DMS 273 treated with DMSO at 0.1 percent for 48 hours (cell line): ENCODE measurements around the gene CERS5.
"Not testable (repeated sequence)": the region's sequence is repeated elsewhere in the genome, so short reads cannot be mapped to it uniquely, and the experiment has no call there.

Experiments
- DNase-seq: peaks from one replicate; lab custom pipeline; 2025; lab: John Stamatoyannopoulos, UW

CERS5 gene

DNA sequence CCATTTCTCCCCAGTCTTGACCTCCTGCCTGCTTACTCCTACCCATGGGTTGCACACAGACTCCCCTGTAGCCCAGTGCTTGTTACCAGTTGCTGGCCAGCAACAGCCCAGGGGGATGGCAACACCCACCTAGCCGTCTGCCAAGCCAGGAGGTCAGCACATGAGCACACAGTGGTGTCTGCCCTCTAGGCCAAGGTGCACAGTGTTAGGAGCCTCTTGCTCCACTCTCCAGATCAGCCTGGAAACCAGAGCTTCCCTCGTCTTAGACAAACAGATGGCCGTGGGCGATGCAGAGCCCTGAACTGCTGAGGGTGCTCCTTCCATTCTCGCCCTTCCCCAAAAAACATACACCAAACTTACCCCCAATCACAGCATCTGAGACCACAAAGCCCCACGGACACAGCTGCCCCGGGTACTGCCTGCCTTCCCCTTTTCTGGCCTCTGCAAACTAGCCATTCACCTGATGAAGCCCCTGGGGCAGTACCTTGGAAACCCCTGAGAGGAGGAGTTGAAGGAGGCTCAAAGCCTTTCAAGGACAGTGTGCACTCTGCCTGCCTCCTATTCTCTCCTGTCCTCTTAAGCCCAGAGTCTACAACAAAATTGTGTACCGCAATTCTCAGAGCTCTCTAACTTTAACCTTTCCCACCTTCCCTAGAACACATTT is 64.4 kb downstream of the CERS5 start:
- no peak for DNase-seq

DNA sequence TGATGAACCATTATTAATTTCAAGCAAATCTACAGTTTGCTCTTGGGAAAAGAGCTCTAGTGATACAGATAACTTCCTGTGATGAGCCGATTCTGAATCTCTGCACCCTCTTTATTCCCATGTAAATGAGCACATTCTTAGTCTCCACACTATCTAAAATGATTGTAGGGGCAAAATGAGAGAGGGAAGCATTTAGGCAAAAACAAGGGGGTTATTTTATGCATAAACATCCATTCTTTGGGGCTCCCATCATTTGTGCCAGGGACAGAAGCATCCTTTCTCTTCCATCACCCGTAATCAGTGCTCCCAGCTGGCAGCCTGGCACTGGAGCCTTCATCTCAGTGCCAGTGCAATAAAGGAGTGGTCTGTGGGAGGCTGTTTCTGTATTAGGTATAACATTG is 65.0 kb downstream of the CERS5 start:
- DNase-seq: no peak

DNA sequence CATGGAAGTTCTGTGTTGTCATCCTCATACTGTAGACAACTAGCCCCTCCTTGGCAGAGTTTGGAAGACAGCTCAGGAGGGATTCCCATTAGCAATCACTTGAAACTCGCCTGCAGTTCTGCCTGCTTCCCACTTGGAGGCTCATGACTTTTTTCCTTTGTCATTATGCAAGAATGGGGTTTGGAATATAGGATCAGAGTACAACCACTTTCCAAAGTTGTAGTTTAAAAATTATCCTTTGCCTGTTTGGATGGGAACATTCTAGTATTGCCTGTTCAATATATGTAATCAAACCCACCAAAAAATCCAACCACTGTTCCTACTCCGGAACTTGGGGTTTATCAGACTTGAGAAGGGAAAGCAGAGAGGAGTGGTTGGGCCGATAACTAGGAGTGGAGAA is 65.5 kb downstream of the CERS5 start:
- no peak for DNase-seq

DNA sequence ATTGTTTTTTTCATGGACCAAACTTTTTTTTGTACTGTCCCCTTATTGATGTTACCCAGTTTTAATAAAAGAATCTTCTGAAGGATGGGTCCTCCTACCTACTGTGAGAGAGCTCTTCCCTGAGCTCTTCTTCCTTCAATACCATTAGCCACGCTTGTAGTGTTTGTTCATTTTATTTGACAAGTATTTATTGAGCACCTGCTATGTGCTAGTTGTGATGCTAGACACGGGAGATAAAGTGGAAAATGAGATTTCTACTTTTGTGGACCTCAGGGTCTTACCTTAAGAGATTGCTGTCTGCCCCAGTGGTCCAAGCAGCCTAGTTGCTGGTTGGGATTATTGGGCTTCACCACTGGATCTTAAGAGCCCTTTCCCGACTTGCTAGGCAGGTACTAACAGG is 66.6 kb downstream of the CERS5 start:
- DNase-seq: no peak

DNA sequence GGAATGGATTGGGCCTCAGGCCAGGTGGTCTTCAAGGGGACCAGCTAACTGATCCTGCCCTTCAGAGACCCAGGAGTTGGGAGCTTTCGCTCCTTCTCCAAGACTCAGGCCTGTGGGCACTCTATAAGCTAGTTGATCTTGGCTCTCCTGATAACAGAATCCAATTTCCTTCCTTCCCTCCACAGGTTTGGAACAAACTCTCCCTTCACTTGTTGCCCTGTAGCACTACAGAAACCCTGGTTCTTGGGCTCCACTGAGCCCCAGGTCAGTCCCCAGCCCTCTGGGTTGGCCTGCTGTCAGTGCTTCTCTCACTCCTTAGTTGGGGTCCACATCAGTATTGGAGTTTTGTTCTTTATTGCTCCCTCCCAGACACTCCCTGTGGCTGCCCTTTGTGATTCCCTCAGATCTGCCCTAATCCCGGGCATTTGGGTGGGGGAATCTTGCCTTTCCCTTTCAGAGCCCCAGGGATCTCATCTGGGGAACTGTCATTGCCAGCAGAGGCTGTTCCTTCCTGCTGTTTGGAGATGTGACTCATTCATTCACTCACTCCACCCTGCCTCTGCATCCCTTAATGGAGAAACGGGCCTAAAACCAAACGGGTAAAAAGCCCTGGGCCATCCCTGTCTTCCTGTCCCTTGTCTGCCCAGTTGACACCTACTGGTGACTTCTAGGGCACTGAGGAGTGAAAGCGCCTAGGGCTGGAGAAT is 67.7 kb downstream of the CERS5 start:
- DNase-seq: no peak

DNA sequence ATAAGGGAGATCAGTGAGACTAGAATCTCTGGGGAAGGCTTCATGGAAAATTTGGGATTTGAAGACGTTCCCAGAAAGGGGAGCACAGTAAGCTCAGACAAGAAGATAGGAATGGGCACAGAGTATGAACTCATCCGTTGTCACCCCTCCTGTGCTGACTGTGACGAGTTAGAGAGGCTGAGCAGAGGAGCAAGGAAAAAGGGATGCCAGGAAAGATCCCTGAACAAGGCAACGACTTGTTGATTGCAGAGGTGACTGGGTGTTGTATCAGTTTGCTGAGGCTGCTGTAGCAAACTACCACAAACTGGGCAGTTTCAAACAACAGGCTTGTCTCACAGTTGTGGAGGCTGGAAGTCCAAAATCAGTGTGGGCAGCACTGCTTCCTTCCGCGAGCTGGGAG is 69.2 kb downstream of the CERS5 start:
- no peak for DNase-seq

DNA sequence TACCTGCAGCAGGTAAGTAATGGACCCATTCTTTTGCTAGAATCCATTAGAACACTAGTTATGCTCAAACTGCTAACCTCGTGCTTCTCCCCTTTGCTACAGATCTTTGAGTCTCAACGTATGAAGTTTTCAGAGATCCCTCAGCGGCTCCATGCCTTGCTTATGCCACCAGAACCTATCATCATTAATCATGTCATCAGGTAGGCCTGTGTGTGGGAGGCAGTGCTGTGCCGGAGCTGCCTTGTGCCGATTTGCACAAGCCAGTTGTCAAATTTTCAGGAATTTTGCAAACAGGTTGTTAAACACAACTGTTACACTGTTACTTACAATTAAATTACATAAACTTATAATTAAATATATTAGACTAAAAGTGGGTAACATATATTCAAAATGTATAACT is 76.8 kb downstream of the CERS5 start:
- no peak for DNase-seq

DNA sequence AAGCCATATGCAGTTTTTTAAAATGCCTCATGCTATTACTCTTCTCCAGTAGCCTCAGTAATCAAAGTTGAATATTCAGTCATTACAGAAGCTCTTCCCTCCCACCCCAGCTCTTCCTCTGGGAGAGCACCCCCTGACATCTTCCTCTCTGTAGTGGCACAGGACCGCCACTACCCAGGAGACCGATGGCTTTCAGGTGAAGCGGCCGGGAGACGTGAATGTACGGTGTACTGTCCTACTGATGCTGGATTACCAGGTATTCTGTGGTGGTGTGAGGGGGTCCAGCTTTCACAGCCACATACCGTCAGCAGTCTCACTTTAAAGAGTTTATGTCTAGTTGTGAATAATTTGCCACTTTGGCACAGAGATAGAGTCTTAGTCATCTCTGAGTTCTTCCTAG is 77.4 kb downstream of the CERS5 start:
- no peak for DNase-seq

DNA sequence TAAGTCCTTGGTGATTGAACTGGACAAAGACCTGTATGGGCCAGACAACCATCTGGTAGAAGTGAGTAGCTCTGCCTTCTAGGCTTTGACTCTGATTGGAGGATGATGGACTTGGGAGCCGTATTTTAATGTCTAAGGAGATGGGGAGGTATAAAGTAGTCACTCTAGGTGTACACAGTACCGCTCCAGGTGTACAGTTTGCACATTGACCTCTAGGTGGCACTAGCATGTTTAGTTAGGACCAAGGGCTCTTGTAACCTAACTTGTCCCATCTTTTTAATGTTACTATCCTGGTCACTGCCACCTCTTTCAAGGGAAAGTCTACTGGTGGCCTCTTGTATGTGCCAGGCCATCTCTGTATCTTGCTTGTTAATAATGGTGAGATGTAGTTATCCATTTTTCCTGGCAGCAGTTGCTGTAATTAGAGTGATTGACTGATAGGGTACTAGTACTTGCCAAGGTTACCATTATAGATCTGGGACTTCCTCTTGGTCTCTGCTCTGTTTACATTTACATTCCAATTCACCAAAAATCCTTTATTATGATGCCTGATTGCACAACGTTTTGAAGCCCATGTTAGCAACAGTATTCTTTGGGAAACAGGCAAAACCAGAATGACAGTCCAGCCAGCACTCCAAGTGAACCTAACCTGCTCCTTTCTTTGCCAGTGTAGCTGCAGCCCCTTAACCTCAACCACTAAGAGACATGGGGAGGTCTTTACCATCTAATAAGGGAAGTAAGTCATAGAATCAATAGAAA is 78.4 kb downstream of the CERS5 start:
- no peak for DNase-seq

DNA sequence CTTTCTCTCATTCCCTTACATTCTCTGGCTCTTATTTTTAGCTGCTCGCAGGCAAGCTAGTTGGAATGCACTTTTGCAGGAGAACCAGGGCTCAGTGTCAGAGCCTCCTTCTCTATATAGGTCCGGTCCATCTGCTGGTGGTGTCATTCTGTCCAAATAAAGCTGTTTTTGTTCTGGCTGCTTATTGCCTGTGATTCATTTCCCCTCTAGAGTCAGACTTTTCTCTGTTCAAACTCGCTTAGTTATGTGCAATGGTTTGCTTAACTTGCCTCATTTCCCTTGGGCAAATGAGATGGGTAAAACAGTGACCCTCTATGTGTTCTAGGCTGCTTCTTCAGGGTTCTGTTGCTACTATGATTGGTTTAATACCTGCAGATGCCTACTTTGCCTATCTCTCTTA is 79.2 kb downstream of the CERS5 start:
- no peak for DNase-seq

DNA sequence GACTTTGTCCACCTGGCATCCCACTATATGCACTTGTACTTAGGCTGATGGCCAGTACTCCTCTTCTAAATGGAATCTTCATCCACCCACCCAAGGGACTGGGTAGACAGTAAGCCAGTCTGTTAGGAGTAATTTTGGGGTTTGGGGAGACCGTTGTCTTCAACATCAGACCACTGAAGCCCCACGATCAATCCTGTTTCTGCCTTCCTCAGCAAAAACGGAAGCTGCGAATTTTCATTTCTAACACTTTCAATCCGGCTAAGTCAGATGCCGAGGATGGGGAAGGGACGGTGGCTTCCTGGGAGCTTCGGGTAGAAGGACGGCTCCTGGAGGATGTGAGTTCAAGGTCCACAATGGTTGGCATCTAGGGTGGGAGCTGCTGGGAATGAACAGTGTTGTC is 80.0 kb downstream of the CERS5 start:
- no peak for DNase-seq

DNA sequence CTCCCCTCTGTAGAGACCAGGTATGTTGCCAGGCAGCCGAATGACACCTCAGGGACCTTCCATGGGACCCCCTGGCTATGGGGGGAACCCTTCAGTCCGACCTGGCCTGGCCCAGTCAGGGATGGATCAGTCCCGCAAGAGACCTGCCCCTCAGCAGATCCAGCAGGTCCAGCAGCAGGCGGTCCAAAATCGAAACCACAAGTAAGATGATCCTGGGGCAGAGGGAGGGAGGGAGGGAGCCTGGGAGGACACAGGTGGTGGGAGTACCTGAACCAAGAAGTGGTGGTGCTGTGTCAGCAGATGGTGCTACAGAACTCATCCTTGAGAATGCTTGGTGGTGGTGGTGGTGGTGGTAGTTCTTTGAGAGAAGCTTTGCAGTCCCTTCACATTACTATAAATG is 81.0 kb downstream of the CERS5 start:
- DNase-seq: no peak

DNA sequence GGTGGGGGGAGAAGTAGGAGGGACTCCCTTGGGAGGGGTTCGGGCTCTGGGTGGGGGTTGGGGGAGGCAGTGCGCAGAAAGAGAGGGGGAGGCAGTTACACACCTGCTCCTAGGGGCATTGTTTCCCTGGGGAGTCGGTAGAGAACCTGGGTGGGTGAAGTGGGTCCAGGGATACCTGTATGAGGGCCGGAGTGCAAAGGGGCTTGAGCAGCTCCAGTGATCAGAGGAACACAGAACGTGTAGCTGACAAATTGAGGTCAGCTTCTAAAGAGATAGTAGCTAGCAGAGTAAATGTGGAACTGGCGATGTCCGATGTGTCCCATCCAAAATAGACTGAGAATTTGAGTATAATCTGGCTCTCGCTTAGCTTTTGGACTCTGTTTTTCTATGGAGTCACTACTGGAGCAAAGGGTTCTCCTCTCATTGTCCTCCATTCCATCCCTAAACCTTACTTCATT is 81.5 kb downstream of the CERS5 start:
- no peak for DNase-seq

DNA sequence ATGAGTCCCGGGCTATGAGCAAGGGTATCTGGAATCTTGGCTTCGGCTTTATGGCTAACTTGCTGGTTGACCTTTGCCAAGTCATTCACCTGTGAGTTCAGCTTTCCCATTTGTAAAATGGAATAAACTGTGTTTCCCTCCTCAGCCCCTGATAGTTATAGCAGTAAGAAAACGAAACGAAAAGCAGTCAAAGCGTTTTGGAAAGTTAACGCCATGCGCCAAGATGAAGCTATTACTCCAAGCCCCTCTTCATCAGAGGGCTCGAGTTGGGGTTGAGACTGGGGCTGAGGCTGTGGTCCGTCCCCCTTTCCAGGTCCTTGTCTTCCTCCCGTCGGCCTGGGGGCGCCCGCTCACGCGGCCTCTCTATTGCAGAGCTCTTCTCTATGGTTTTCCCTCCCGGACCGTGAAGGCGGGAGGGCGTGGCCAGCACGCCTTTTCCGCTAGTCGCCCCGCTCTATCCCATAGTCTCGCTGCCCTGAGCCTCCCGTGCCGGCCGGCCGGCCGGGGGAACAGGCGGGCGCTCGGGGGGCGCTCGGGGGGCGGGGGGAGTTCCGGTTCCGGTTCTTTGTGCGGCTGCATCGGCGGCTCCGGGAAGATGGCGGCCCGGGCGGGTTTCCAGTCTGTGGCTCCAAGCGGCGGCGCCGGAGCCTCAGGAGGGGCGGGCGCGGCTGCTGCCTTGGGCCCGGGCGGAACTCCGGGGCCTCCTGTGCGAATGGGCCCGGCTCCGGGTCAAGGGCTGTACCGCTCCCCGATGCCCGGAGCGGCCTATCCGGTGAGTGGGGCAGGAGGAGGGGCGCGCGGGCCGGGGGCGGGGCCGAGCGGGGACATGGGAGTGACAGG is 82.2 kb downstream of the CERS5 start, which contains the start of gene SMARCD1:
TSS of gene SMARCD1 (plus strand) at position 568 of the 840 bp plus-strand sequence. CDS start at position 596, 28 bp downstream.
- DNase-seq: peak; percentile 77

DNA sequence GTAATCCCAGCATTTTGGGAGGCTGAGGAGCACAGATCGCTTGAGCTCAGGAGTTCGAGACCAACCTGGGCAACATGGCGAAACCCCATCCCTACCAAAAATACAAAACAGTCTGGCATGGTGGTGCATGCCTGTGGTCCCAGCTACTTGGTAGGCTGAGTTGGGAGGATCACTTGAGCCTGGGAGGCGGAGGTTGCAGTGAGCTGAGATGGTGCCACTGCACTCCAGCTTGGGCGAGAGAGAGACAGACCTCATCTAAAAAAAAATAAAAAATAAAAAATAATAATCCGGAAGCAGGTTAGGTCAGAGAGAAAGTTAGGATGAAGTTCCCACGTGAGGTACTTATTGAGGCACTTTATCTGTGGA is 82.8 kb downstream of the CERS5 start:
- DNase-seq: not testable (repeated sequence)

DNA sequence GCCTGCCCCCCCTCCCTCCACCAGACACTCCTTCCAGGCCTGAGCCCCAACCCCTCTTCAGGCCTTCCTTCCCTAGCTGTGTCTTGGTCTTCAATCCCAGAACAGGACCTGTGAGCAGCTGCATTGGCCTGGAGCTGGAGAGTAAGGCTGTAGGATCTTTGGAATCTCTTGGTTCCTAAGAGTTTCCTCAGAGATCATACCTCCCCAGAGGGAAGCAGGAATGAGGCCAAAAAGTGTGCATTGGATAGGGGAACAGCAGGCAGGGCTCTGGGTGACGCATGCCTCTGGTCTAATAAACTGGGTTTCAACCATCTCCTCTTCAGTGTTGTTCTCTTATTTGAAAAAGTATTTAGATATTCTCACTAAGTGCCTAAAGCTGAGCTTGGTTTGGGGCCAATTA is 83.9 kb downstream of the CERS5 start:
- DNase-seq: no peak

DNA sequence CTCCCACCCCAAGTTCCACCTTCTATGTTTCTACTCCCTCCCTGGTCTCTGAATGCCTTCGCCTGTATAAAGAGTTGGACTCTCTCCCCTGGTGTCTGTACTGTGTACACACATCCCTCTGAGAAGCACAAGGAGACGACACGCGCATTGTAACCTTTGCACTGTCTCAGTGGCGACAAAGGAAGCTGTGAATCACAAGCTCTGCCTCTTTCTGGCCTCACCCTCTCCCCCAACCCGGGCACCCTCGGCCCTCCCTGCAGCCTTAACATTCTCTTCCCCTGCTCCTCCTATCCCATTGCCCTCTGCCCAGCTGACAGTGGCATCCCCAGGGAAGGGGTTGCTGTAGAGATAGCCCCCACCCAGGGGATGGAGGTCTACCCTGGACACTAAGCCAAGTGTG is 84.5 kb downstream of the CERS5 start:
- no peak for DNase-seq

DNA sequence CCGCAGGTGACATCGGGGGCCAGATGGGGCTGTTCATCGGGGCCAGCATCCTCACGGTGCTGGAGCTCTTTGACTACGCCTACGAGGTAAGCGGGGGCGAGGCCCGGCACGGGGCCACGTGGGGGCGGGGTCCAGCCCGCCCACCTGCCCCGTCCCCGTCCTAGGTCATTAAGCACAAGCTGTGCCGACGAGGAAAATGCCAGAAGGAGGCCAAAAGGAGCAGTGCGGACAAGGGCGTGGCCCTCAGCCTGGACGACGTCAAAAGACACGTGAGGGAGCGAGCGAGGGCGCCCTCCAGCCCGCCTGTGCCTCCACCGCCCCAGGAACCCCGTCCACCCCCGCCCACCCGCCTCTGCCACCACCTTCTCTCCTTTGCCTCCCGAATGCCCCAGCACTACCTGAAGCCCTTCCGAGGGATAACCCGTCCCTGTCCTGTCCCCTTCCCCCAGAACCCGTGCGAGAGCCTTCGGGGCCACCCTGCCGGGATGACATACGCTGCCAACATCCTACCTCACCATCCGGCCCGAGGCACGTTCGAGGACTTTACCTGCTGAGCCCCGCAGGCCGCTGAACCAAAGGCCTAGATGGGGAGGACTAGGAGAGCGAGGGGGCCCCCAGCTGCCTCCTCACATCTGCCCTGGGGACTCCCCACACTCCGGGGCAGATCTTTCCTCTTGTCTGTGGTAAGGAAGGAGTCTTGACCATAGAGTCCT is 85.9 kb downstream of the CERS5 start:
- no peak for DNase-seq

DNA sequence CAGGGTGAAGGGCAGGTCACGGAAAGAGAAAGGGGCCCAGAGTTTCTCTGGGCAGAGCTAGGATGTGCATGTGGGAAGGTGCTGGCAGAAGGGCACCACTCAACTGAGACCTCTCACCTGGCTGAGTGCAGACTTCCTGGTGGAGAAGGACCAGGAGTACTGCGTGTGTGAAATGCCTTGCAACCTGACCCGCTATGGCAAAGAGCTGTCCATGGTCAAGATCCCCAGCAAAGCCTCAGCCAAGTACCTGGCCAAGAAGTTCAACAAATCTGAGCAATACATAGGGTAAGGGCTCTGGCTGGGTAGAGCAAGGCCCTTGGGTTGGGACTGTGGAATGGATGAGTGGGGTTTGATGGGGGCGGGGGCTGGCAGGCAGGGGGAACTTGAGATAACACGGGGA is 87.4 kb downstream of the CERS5 start:
- DNase-seq: no peak
